WERI-Rb-1 (cell line): Measurements from ENCODE around the gene KRT85.
A peak's percentile ranks its signal among the peaks of the same experiment; 100 is the strongest.

Experiments
- DNase-seq: peaks from one replicate; pipeline ENCODE4 v3.0.0-alpha.2; 2020
- H3K27ac ChIP-seq: fragments of 250-450 bp; sonication (Bioruptor Pico); 2 replicates; pipeline ENCODE4 v1.5.1; 2020; ENCODE audit warnings: mild to moderate bottlenecking, moderate library complexity
- H3K27me3 ChIP-seq: fragments of 250-450 bp; sonication (Bioruptor Pico); 2 replicates; pipeline ENCODE4 v1.5.1; 2021; ENCODE audit warnings: mild to moderate bottlenecking, low read depth, moderate library complexity; ENCODE audit not compliant: insufficient read depth, severe bottlenecking
- H3K36me3 ChIP-seq: fragments of 250-450 bp; sonication (Bioruptor Pico); 2 replicates; pipeline ENCODE4 v1.5.1; 2020; ENCODE audit warnings: mild to moderate bottlenecking, moderate library complexity
- H3K4me3 ChIP-seq: 2 replicates; pipeline ENCODE4 v1.5.1; 2011; ENCODE audit warnings: low read depth, mild to moderate bottlenecking, control low read depth, low read length
- H3K9me3 ChIP-seq: fragments of 250-450 bp; sonication (Bioruptor Pico); 2 replicates; pipeline ENCODE4 v1.5.1; 2021; ENCODE audit warnings: mild to moderate bottlenecking, moderate library complexity; ENCODE audit not compliant: severe bottlenecking
- CTCF ChIP-seq: IDR thresholded peaks from 2 replicates; pipeline ENCODE4 v1.5.1; 2011; ENCODE audit warnings: low read depth, mild to moderate bottlenecking, control low read depth, inconsistent platforms, low read length

Gene KRT85

GRCh38 chr12:52353766-52354165, 13.5 kb downstream of the KRT85 start:
- no peaks in the 10 kb centered on the region for H3K36me3 ChIP-seq
- no peak for TF ChIP-seq CTCF
- no peak overlapping the region for H3K4me3 ChIP-seq
- H3K9me3 ChIP-seq: no peaks in the 10 kb centered on the region
- H3K27ac ChIP-seq: no peak overlapping the region
- DNase-seq: no peak
- peaks cover 8% of the 10 kb centered on the region for H3K27me3 ChIP-seq

- H3K27me3 ChIP-seq: peaks cover 8% of the 10 kb centered on the region
- TF ChIP-seq CTCF: no peak
- H3K27ac ChIP-seq: no peak overlapping the region
These were observed 14.3 kb downstream of the KRT85 start for GRCh38 chr12:52352951-52353350.

GRCh38 chr12:52351196-52352059, 15.9 kb downstream of the KRT85 start:
- H3K27ac ChIP-seq: no peak overlapping the region
- no peak overlapping the region for H3K4me3 ChIP-seq
- TF ChIP-seq CTCF: no peak
- H3K36me3 ChIP-seq: no peaks in the 10 kb centered on the region
- no peaks in the 10 kb centered on the region for H3K9me3 ChIP-seq
- DNase-seq: peak; percentile 36
- H3K27me3 ChIP-seq: peaks cover 8% of the 10 kb centered on the region

More at GRCh38 chr12:52352951-52353350, 14.3 kb downstream of the KRT85 start:
- no peak overlapping the region for H3K4me3 ChIP-seq
- no peak for DNase-seq
- H3K9me3 ChIP-seq: no peaks in the 10 kb centered on the region
- H3K36me3 ChIP-seq: no peaks in the 10 kb centered on the region

- Histone ChIP-seq H3K36me3 (no peaks in the 10 kb centered on the region), H3K9me3 (no peaks in the 10 kb centered on the region), H3K27ac (no peak overlapping the region), H3K4me3 (no peak overlapping the region), H3K27me3 (peaks cover 8% of the 10 kb centered on the region)
- no peak for TF ChIP-seq CTCF
- peak; percentile 18 for DNase-seq
These were observed 16.5 kb downstream of the KRT85 start for GRCh38 chr12:52350786-52351185.

GRCh38 chr12:52350021-52350620, 17.2 kb downstream of the KRT85 start:
- no peak for DNase-seq
- TF ChIP-seq CTCF: no peak
- H3K9me3 ChIP-seq: no peaks in the 10 kb centered on the region
- H3K36me3 ChIP-seq: no peaks in the 10 kb centered on the region
- H3K27ac ChIP-seq: no peak overlapping the region
- H3K4me3 ChIP-seq: no peak overlapping the region
- peaks cover 8% of the 10 kb centered on the region for H3K27me3 ChIP-seq
